Mesenchymal stem cell (in vitro differentiated cells and primary cell): ENCODE measurements around the gene LRRFIP1.

Experiments used
- DNase-seq: peaks from one replicate; pipeline ENCODE4 v3.0.0-alpha.2; 2013
- H2AFZ ChIP-seq: one replicate; pipeline ENCODE4 v1.6.1; 2013; ENCODE audit warnings: low read depth, mild to moderate bottlenecking, control low read depth, inconsistent platforms, low read length, moderate library complexity
- H2AK5ac ChIP-seq: 2 replicates; pipeline ENCODE4 v1.6.1; 2013; ENCODE audit warnings: low read length, moderate library complexity, mild to moderate bottlenecking, inconsistent platforms; ENCODE audit not compliant: severe bottlenecking
- H2BK120ac ChIP-seq: one replicate; pipeline ENCODE4 v1.6.1; 2013; ENCODE audit warnings: low read depth, mild to moderate bottlenecking, inconsistent platforms, low read length, moderate library complexity
- H2BK12ac ChIP-seq, 2 experiments: one replicate each; pipeline ENCODE4 v1.6.1; 2013; ENCODE audit warnings: inconsistent platforms in 2 of 2, low read length in 2 of 2, mild to moderate bottlenecking in 2 of 2, moderate library complexity in 2 of 2, control low read depth in 1 of 2
- H2BK15ac ChIP-seq: one replicate; pipeline ENCODE4 v1.6.1; 2013; ENCODE audit warnings: mild to moderate bottlenecking, low read depth, inconsistent platforms; ENCODE audit not compliant: poor library complexity, severe bottlenecking
- H2BK5ac ChIP-seq: 2 replicates; pipeline ENCODE4 v1.6.1; 2013; ENCODE audit warnings: low read depth, mild to moderate bottlenecking, low read length, control low read depth, inconsistent platforms; ENCODE audit not compliant: poor library complexity, severe bottlenecking
- H3K14ac ChIP-seq, 2 experiments: one replicate each; pipeline ENCODE4 v1.6.1; 2013; ENCODE audit warnings: inconsistent platforms in 2 of 2, low read length in 2 of 2, control low read depth in 1 of 2, mild to moderate bottlenecking in 1 of 2, moderate library complexity in 1 of 2
- H3K18ac ChIP-seq, 2 experiments: one replicate each; pipeline ENCODE4 v1.6.1; 2013; ENCODE audit warnings: inconsistent platforms in 2 of 2, low read length in 2 of 2, control low read depth in 1 of 2, low read depth in 1 of 2, mild to moderate bottlenecking in 1 of 2
- H3K23ac ChIP-seq, 2 experiments: one replicate each; pipeline ENCODE4 v1.6.1; 2013; ENCODE audit warnings: inconsistent platforms in 2 of 2, low read length in 2 of 2, mild to moderate bottlenecking in 2 of 2, moderate library complexity in 2 of 2, control low read depth in 1 of 2
- H3K27ac ChIP-seq: 2 replicates; pipeline ENCODE4 v1.5.1; 2013; ENCODE audit warnings: mild to moderate bottlenecking, moderate library complexity, low read length, control low read depth, inconsistent platforms; ENCODE audit not compliant: poor library complexity, severe bottlenecking
- H3K27me3 ChIP-seq, 2 experiments: 2 replicates each; pipeline versions ENCODE4 v1.6.1 to v1.7.0; 2013; ENCODE audit warnings: low read length in 2 of 2, mild to moderate bottlenecking in 2 of 2, moderate library complexity in 2 of 2, control low read depth in 1 of 2, inconsistent platforms in 1 of 2; ENCODE audit not compliant: control insufficient read depth in 1 of 2, insufficient read depth in 1 of 2
- H3K36me3 ChIP-seq, 2 experiments: 2 replicates each; pipeline versions ENCODE4 v1.6.1 to v1.7.0; 2013; ENCODE audit warnings: low read length in 2 of 2, control low read depth in 1 of 2, inconsistent platforms in 1 of 2, low read depth in 1 of 2, mild to moderate bottlenecking in 1 of 2; ENCODE audit not compliant: insufficient read depth in 2 of 2, control insufficient read depth in 1 of 2
- H3K4ac ChIP-seq, 2 experiments: one replicate each; pipeline ENCODE4 v1.6.1; 2013; ENCODE audit warnings: inconsistent platforms in 2 of 2, low read length in 2 of 2, mild to moderate bottlenecking in 2 of 2, moderate library complexity in 2 of 2, control low read depth in 1 of 2, low read depth in 1 of 2
- H3K4me1 ChIP-seq: 2 replicates; pipeline ENCODE4 v1.6.1; 2013; ENCODE audit warnings: low read depth, low read length, control low read depth; ENCODE audit not compliant: control insufficient read depth, insufficient read depth
- H3K4me2 ChIP-seq: 2 replicates; pipeline ENCODE4 v1.6.1; 2013; ENCODE audit warnings: low read length, mild to moderate bottlenecking, inconsistent platforms; ENCODE audit not compliant: poor library complexity, severe bottlenecking
- H3K4me3 ChIP-seq, 2 experiments: 2 replicates each; pipeline versions ENCODE4 v1.5.1 to v1.7.0; 2013; ENCODE audit warnings: low read length in 2 of 2, mild to moderate bottlenecking in 2 of 2, control low read depth in 1 of 2, low read depth in 1 of 2; ENCODE audit not compliant: insufficient read depth in 1 of 2
- H3K79me1 ChIP-seq: replicated peaks from 2 replicates; pipeline ENCODE4 v1.6.1; 2013; ENCODE audit warnings: mild to moderate bottlenecking, control low read depth, low read length, inconsistent platforms; ENCODE audit not compliant: poor library complexity, severe bottlenecking
- H3K9ac ChIP-seq: 2 replicates; pipeline ENCODE4 v1.7.0; 2013; ENCODE audit warnings: mild to moderate bottlenecking, low read length, moderate library complexity
- H3K9me3 ChIP-seq: 2 replicates; pipeline ENCODE4 v1.7.0; 2013; ENCODE audit warnings: mild to moderate bottlenecking, low read length; ENCODE audit not compliant: control insufficient read depth
- H4K8ac ChIP-seq: one replicate; pipeline ENCODE4 v1.6.1; 2013; ENCODE audit warnings: inconsistent platforms, mild to moderate bottlenecking, low read length, moderate library complexity
- H4K91ac ChIP-seq: one replicate; pipeline ENCODE4 v1.6.1; 2013; ENCODE audit warnings: mild to moderate bottlenecking, low read length, inconsistent platforms
- WGBS: methylation state at CpG from one replicate; pipeline ENCODE4 v1.1.7; 2013; ENCODE audit warnings: mixed read lengths; 5-methylcytosine and 5-hydroxymethylcytosine counted together

LRRFIP1 gene

DNA sequence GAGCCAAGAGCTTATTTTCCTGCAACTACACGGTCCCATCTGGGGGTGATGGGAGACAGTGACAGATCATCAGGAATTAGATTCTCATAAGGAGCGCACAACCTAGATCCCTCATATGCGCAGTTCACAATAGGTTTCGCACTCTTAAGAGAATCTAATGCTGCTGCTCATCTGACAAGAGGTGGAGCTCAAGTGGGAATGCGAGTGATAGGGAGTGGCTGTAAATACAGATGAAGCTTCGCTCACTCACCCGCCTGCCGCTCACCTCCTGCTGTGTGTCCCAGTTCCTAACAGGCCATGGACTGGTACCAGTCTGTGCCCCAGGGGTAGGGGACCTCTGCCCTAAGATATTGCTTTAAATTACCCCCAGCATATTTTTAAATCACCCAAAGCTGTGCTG, 10.8 kb downstream of the LRRFIP1 start:
- peaks cover 13% of the 10 kb centered on the region for H3K4me1 ChIP-seq

GRCh38 chr2:237639052-237639835, 11.9 kb downstream of the LRRFIP1 start:
- H3K4ac ChIP-seq: no peak overlapping the region
- no peak overlapping the region for H2AFZ ChIP-seq
- H3K23ac ChIP-seq: no peak overlapping the region
- DNase-seq: no peak
- H3K9me3 ChIP-seq: peaks cover 13% of the 10 kb centered on the region
- no peak overlapping the region for H2AK5ac ChIP-seq
- H3K9ac ChIP-seq: no peak overlapping the region
- no peak overlapping the region for H4K8ac ChIP-seq
- no peak overlapping the region for H2BK5ac ChIP-seq
- no peak overlapping the region for H2BK12ac ChIP-seq
- 90% methylated on average over 10 of the region's 11 CpGs for WGBS
- peaks cover 56% of the 10 kb centered on the region for H3K79me1 ChIP-seq
- H3K36me3 ChIP-seq: peaks cover 14 to 26% of the 10 kb centered on the region in 2 experiments
- H3K27me3 ChIP-seq: no peaks in the 10 kb centered on the region
- H2BK120ac ChIP-seq: no peak overlapping the region
- H3K4me1 ChIP-seq: peaks cover 11% of the 10 kb centered on the region
- no peak overlapping the region for H4K91ac ChIP-seq
- no peak overlapping the region for H3K4me2 ChIP-seq
- no peak overlapping the region for H3K27ac ChIP-seq
- no peak overlapping the region for H2BK15ac ChIP-seq
- no peak overlapping the region for H3K18ac ChIP-seq
- no peak overlapping the region for H3K14ac ChIP-seq
- H3K4me3 ChIP-seq: no peak overlapping the region

More for the DNA sequence above, 10.8 kb downstream of the LRRFIP1 start:
- H2BK5ac ChIP-seq: no peak overlapping the region
- no peak overlapping the region for H3K14ac ChIP-seq
- no peak overlapping the region for H3K4ac ChIP-seq
- no peak overlapping the region for H2BK120ac ChIP-seq
- H3K18ac ChIP-seq: no peak overlapping the region
- H3K9me3 ChIP-seq: peaks cover 15% of the 10 kb centered on the region
- H2BK15ac ChIP-seq: no peak overlapping the region
- peaks cover 17 to 25% of the 10 kb centered on the region in 2 experiments for H3K36me3 ChIP-seq
- H3K27ac ChIP-seq: no peak overlapping the region
- no peak overlapping the region for H3K23ac ChIP-seq
- 98% methylated on average over 8 of the region's 8 CpGs for WGBS
- H2AFZ ChIP-seq: no peak overlapping the region
- H3K4me2 ChIP-seq: no peak overlapping the region
- no peak overlapping the region for H2AK5ac ChIP-seq
- H3K79me1 ChIP-seq: peaks cover 57% of the 10 kb centered on the region
- H4K8ac ChIP-seq: no peak overlapping the region
- H3K4me3 ChIP-seq: no peak overlapping the region
- H2BK12ac ChIP-seq: no peak overlapping the region
- H4K91ac ChIP-seq: no peak overlapping the region
- no peak overlapping the region for H3K9ac ChIP-seq
- H3K27me3 ChIP-seq: no peaks in the 10 kb centered on the region
- DNase-seq: no peak

DNA sequence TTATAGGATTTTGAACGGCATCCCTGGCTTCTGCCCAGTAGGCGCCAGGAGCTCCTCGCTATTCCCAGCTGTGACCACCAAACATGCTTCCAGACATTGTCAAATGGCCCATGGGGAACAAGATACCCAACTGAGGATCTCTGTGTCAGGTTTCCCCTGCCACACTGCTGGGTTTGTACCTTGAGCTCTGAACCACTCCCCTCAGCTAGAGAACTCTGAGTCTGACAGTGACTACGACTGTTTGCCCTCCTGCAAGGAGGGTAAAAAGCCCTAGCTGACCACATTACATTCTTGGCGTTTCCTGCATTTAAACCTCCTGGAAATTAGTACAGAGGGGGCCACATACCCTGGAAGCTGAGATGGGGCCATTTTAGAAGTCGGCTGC, 12.4 kb downstream of the LRRFIP1 start:
- Histone ChIP-seq H3K36me3 (peaks cover 15 to 22% of the 10 kb centered on the region in 2 experiments), H3K27ac (no peak overlapping the region), H2AFZ (no peak overlapping the region), H3K4me1 (peaks cover 11% of the 10 kb centered on the region), H3K4ac (no peak overlapping the region), H3K18ac (no peak overlapping the region), H4K91ac (no peak overlapping the region), H4K8ac (no peak overlapping the region), H2BK5ac (no peak overlapping the region), H2BK15ac (no peak overlapping the region), H2BK120ac (no peak overlapping the region), H2BK12ac (no peak overlapping the region), H3K9ac (no peak overlapping the region), H2AK5ac (no peak overlapping the region), H3K9me3 (peaks cover 7% of the 10 kb centered on the region), H3K27me3 (no peaks in the 10 kb centered on the region), H3K4me2 (no peak overlapping the region), H3K79me1 (peaks cover 58% of the 10 kb centered on the region), H3K4me3 (no peak overlapping the region), H3K14ac (no peak overlapping the region), H3K23ac (no peak overlapping the region)
- WGBS: 89% methylated on average over 6 of the region's 6 CpGs
- no peak for DNase-seq

DNA sequence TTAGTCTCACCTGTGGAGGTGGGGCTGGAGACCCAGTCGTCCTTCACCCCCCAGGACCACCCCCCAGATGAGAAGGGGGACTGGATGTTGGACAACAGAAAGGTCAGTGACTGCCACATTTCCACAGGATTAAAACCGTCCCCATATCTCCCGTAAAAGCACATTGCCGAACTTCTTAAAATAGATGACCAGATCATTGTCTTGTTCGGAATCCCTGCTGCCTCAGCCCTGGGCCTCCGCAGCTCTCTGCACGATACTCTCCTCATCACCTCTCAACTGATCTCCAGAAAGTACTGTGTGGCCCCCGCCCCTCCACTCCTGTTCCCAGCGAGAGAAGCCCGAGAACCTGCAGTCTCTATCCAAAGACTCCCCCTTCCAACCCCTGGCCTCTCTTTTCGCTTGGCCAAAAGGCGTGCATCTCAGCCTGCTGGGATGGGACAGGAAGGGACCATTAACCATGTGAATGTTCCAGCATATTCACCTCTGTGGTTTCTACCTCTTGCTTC, 13.2 kb downstream of the LRRFIP1 start:
- H2BK120ac ChIP-seq: no peak overlapping the region
- no peak overlapping the region for H2BK5ac ChIP-seq
- H3K27ac ChIP-seq: no peak overlapping the region
- H3K4me1 ChIP-seq: peaks cover 11% of the 10 kb centered on the region
- WGBS: 97% methylated on average over 11 of the region's 12 CpGs
- no peak overlapping the region for H3K14ac ChIP-seq
- H3K4me3 ChIP-seq: no peak overlapping the region
- no peak overlapping the region for H2AK5ac ChIP-seq
- no peaks in the 10 kb centered on the region for H3K9me3 ChIP-seq
- no peak overlapping the region for H4K8ac ChIP-seq
- H2BK15ac ChIP-seq: no peak overlapping the region
- no peak overlapping the region for H3K4ac ChIP-seq
- H3K79me1 ChIP-seq: peaks cover 60% of the 10 kb centered on the region
- H2AFZ ChIP-seq: no peak overlapping the region
- no peak for DNase-seq
- H3K9ac ChIP-seq: no peak overlapping the region
- no peak overlapping the region for H3K18ac ChIP-seq
- H3K27me3 ChIP-seq: no peaks in the 10 kb centered on the region
- no peak overlapping the region for H4K91ac ChIP-seq
- H3K4me2 ChIP-seq: no peak overlapping the region
- H3K36me3 ChIP-seq: peaks cover 20 to 25% of the 10 kb centered on the region in 2 experiments
- H2BK12ac ChIP-seq: no peak overlapping the region
- H3K23ac ChIP-seq: no peak overlapping the region
